SK-N-SH (cell line): ENCODE data around the gene KCNJ12. TPM values are rescaled to one million over a fixed set of nuclear protein-coding genes. Genes with fewer than 3 reads are reported as not detected.
"Not testable (repeated sequence)": the region's sequence is repeated elsewhere in the genome, so short reads cannot be mapped to it uniquely, and the experiment has no call there.

Experiments used
- CTCF ChIA-PET: fragments of 300-600, 350-600 bp; formaldehyde crosslinking; extraction: SDS; loops from one replicate; lab custom pipeline; 2021; lab: Yijun Ruan, JAX
- POLR2A ChIA-PET: fragments of 350-600 bp; sonication (Branson Sonifier 250); formaldehyde crosslinking; extraction: SDS; loops from one replicate; lab custom pipeline; 2020; ENCODE audit warnings: antibody characterized with exemption, inconsistent platforms; lab: Yijun Ruan, JAX
- DNase-seq: peaks from one replicate; pipeline ENCODE4 v3.0.0; 2012
- H2AFZ ChIP-seq: fragments of 200-600 bp; sonication (generic); 2 replicates; pipeline ENCODE4 v1.8.1; 2016; ENCODE audit warnings: antibody characterized with exemption, mild to moderate bottlenecking, low read depth
- H3F3A ChIP-seq: fragments of 200-600 bp; sonication (generic); replicated peaks from 2 replicates; pipeline ENCODE3; 2016; ENCODE audit warnings: antibody characterized with exemption, mild to moderate bottlenecking; ENCODE audit not compliant: insufficient read depth
- H3K27ac ChIP-seq, 2 experiments: fragments of 200-500 bp in 1 of 2; fragments of 200-600 bp in 1 of 2; sonication (Bioruptor generic) in 1 of 2; sonication (generic), shearing (Covaris generic) in 1 of 2; 2 replicates each; pipeline versions ENCODE4 v1.5.1 to v1.6.1; 2014 to 2016; ENCODE audit warnings: low read depth in 2 of 2, inconsistent platforms in 1 of 2, low read length in 1 of 2, mild to moderate bottlenecking in 1 of 2, mixed read lengths in 1 of 2
- H3K27me3 ChIP-seq: fragments of 200-600 bp; sonication (generic), shearing (Covaris generic); 2 replicates; pipeline ENCODE4 v1.6.1; 2016; ENCODE audit warnings: mixed run types; ENCODE audit not compliant: insufficient read depth
- H3K36me3 ChIP-seq, 2 experiments: fragments of 200-500 bp in 1 of 2; fragments of 200-600 bp in 1 of 2; sonication (Bioruptor generic) in 1 of 2; sonication (generic) in 1 of 2; replicated peaks in 1 of 2; 2 replicates each; pipeline versions ENCODE3 to v1.5.1; 2014 to 2016; ENCODE audit warnings: low read length in 1 of 2, mild to moderate bottlenecking in 1 of 2; ENCODE audit not compliant: insufficient read depth in 2 of 2, control insufficient read depth in 1 of 2
- H3K4me1 ChIP-seq, 2 experiments: fragments of 200-500 bp in 1 of 2; fragments of 200-600 bp in 1 of 2; sonication (Bioruptor generic) in 1 of 2; sonication (generic), shearing (Covaris generic) in 1 of 2; 2 replicates each; pipeline versions ENCODE4 v1.5.1 to v1.6.1; 2014 to 2016; ENCODE audit warnings: low read depth in 1 of 2, low read length in 1 of 2, mixed run types in 1 of 2; ENCODE audit not compliant: insufficient read depth in 2 of 2, control insufficient read depth in 1 of 2
- H3K4me2 ChIP-seq: fragments of 200-600 bp; sonication (generic), shearing (Covaris generic); 2 replicates; pipeline ENCODE4 v1.6.1; 2017; ENCODE audit warnings: mixed run types
- H3K4me3 ChIP-seq, 2 experiments: fragments of 200-500 bp in 1 of 2; fragments of 200-600 bp in 1 of 2; sonication (Bioruptor generic) in 1 of 2; sonication (generic), shearing (Covaris generic) in 1 of 2; 2 replicates each; pipeline versions ENCODE4 v1.5.1 to v1.8.1; 2014 to 2016; ENCODE audit warnings: low read depth in 2 of 2, inconsistent platforms in 1 of 2, low read length in 1 of 2, mild to moderate bottlenecking in 1 of 2, mixed read lengths in 1 of 2, moderate library complexity in 1 of 2
- H3K79me2 ChIP-seq: fragments of 200-600 bp; sonication (generic); 2 replicates; pipeline ENCODE4 v1.8.1; 2017; ENCODE audit warnings: mild to moderate bottlenecking; ENCODE audit not compliant: insufficient read depth
- H3K9ac ChIP-seq: fragments of 200-600 bp; sonication (generic); 2 replicates; pipeline ENCODE4 v1.6.1; 2017; ENCODE audit warnings: mixed run types
- H3K9me2 ChIP-seq: fragments of 200-600 bp; sonication (generic); 2 replicates; pipeline ENCODE4 v1.6.1; 2017; ENCODE audit warnings: mixed run types
- H3K9me3 ChIP-seq: fragments of 200-600 bp; sonication (generic); 2 replicates; pipeline ENCODE4 v1.6.1; 2017; ENCODE audit warnings: mixed run types, mild to moderate bottlenecking, moderate library complexity
- H4K20me1 ChIP-seq: fragments of 200-600 bp; sonication (generic); 2 replicates; pipeline ENCODE4 v1.6.1; 2017; ENCODE audit warnings: mild to moderate bottlenecking, mixed run types; ENCODE audit not compliant: insufficient read depth
- ELF1 ChIP-seq: IDR thresholded peaks from 2 replicates; pipeline ENCODE4 v1.4.0; 2012
- EP300 ChIP-seq, 2 experiments: IDR thresholded peaks; 2 replicates each; pipeline versions ENCODE4 v1.4.0 to v1.6.1; 2012; ENCODE audit warnings: borderline replicate concordance in 1 of 2, low read depth in 1 of 2, low read length in 1 of 2
- FOSL2 ChIP-seq: IDR thresholded peaks from 2 replicates; pipeline ENCODE4 v1.4.0; 2012; ENCODE audit warnings: low read depth, mild to moderate bottlenecking, moderate library complexity, borderline replicate concordance
- FOXM1 ChIP-seq: IDR thresholded peaks from 2 replicates; pipeline ENCODE4 v1.4.0; 2012; ENCODE audit warnings: low read depth, mild to moderate bottlenecking
- GABPA ChIP-seq: IDR thresholded peaks from 2 replicates; pipeline ENCODE4 v1.4.0; 2012; ENCODE audit warnings: low read depth, mild to moderate bottlenecking
- GATA2 ChIP-seq: sonication (generic); formaldehyde crosslinking; IDR thresholded peaks from 2 replicates; pipeline ENCODE4 v1.5.0; 2020; ENCODE audit warnings: mild to moderate bottlenecking, missing genetic modification reagents
- JUND ChIP-seq: IDR thresholded peaks from 2 replicates; pipeline ENCODE4 v1.4.0; 2012
- MEF2A ChIP-seq: IDR thresholded peaks from 2 replicates; pipeline ENCODE4 v1.4.0; 2012; ENCODE audit warnings: low read depth, borderline replicate concordance
- NFIC ChIP-seq: IDR thresholded peaks from 2 replicates; pipeline ENCODE4 v1.4.0; 2012; ENCODE audit warnings: borderline replicate concordance
- RAD21 ChIP-seq: IDR thresholded peaks from 2 replicates; pipeline ENCODE4 v1.6.1; 2012; ENCODE audit warnings: mild to moderate bottlenecking, low read length
- RCOR1 ChIP-seq: fragments of 150-350 bp; IDR thresholded peaks from 2 replicates; pipeline ENCODE4 v1.6.1; 2017; ENCODE audit warnings: antibody characterized with exemption, low read length
- RFX5 ChIP-seq: IDR thresholded peaks from 2 replicates; pipeline ENCODE4 v1.6.1; 2012; ENCODE audit warnings: mild to moderate bottlenecking, improper control_type of control experiment, low read length
- TEAD4 ChIP-seq: IDR thresholded peaks from 2 replicates; pipeline ENCODE4 v1.4.0; 2012; ENCODE audit warnings: mild to moderate bottlenecking, borderline replicate concordance; ENCODE audit not compliant: insufficient read depth
- YY1 ChIP-seq: IDR thresholded peaks from 2 replicates; pipeline ENCODE4 v1.4.0; 2012; ENCODE audit warnings: low read depth, mild to moderate bottlenecking
- WGBS: methylation state at CpG from one replicate; pipeline ENCODE4 v1.1.6; 2017; ENCODE audit warnings: low lambda C conversion rate; 5-methylcytosine and 5-hydroxymethylcytosine counted together
- polyA plus RNA-seq, 3 experiments: library from polyadenylated mRNA; depleted of rRNA; stranded (reverse); fragments of >200 nt; gene quantifications; 2 replicates each; pipeline ENCODE4 v1.2.3, GENCODE V29; 2012
- TF ChIP-seq, protein P1 (sequence below): IDR thresholded peaks from 2 replicates; pipeline ENCODE4 v1.4.0; 2012; ENCODE audit warnings: low read depth, borderline replicate concordance
- TF ChIP-seq, protein P2 (sequence below): fragments of 150-350 bp; IDR thresholded peaks from 2 replicates; pipeline ENCODE4 v1.6.1; 2016; ENCODE audit warnings: mild to moderate bottlenecking, low read depth, low read length
- TF ChIP-seq, protein P3 (sequence below): IDR thresholded peaks from 2 replicates; pipeline ENCODE4; 2012
- TF ChIP-seq, protein P4 (sequence below): fragments of 150-350 bp; IDR thresholded peaks from 2 replicates; pipeline ENCODE4 v1.6.1; 2017; ENCODE audit warnings: antibody characterized with exemption, low read length, low read depth, borderline replicate concordance
- TF ChIP-seq, protein P5 (sequence below): IDR thresholded peaks from 2 replicates; pipeline ENCODE4 v1.4.0; 2012; ENCODE audit warnings: low read depth

Gene KCNJ12
- polyA plus RNA-seq, 1 of the 3 experiments (the other 2 are of a cell fraction): 0.36 TPM

DNA sequence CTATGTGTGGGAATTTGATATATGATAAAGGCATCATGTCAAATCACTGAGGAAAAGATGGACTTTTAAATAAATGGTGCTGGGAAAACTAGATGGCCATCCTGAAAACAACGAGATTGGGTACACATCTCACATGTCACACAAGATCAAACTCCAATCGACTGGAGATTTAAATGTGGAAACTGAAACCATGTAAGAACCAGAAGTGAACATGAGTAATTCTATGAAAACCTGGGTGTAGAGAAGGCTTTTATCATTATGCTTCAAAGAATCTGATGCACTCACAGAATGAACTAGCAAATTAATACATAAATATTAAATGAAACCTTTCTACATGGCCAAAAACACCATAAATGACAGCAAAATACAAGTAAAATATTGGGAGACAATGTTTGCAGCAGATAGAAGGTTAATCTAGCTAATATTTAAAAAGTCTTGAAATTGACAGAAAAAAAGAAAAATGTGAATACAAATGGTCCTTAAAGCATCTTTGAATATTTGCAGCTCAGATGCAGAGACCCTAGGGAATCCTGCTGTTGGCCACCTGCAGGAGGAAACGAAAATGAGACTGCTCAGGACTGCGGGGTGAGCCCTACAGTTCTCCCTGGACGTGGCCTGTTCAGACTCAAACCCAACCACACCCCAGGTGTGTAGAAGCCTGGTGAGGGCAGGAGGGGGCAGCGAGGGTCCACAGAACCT is 62.3 kb downstream of the KCNJ12 start:
- H3K4me2 ChIP-seq, CTCF ChIA-PET, H3K79me2 ChIP-seq, DNase-seq, H4K20me1 ChIP-seq, H3K4me1 ChIP-seq, H3K9me3 ChIP-seq, H3K27me3 ChIP-seq, H3K4me3 ChIP-seq, H3F3A ChIP-seq, H2AFZ ChIP-seq, H3K9me2 ChIP-seq, H3K9ac ChIP-seq, POLR2A ChIA-PET, H3K36me3 ChIP-seq, H3K27ac ChIP-seq: not testable (repeated sequence)
- 32% methylated on average over 2 of the region's 6 CpGs for WGBS

DNA sequence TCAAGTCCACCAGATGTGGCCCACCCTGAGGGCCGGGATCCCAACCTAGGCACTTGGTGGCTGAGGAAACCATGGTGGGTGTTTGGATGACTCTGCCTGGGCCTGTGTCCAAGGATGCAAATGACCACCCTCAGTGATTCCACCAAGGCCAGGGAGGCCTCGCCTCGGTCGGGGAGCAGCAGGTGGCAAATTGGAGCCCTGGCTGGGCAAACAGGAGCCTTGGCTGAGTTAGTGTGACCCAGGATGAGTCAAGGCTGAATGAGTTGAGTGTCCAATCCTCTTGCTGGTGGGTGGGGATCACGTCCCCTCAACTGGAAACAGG is 62.8 kb downstream of the KCNJ12 start:
- H3K9me2 ChIP-seq, H3F3A ChIP-seq, POLR2A ChIA-PET, H3K9ac ChIP-seq, DNase-seq, H3K36me3 ChIP-seq, H3K27me3 ChIP-seq, H3K27ac ChIP-seq, H3K4me1 ChIP-seq, H3K4me3 ChIP-seq, H4K20me1 ChIP-seq, H3K9me3 ChIP-seq, H3K4me2 ChIP-seq, CTCF ChIA-PET, H3K79me2 ChIP-seq, H2AFZ ChIP-seq: not testable (repeated sequence)
- WGBS: 37% methylated on average over 3 of the region's 5 CpGs

DNA sequence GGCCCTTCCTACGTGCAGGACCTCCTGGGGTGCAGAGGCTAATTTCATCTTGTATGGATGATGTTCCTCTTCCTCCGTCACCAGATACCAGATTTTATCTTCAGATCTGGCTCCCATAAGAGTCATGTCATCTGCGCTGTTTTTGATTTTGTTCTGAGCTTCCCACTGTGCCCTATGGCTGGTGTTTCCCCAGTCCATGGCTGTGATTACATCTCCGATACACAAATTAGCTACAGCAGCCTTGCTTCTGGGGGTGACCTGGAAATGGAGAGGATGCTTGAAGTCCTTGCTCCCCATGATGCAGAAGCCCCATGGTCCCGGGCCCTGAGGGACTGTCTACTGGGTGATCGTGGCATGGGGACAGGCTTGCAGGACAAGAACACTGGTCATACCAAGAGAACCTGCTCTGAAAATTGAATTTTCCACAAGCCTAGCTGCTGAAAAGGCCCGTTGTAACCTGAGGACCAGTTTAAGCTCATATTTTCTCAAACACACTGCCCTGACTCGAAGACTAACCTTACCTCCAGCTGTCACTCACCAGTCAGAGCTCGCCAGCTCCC is 69.0 kb downstream of the KCNJ12 start:
- Histone ChIP-seq H3K27ac (no peak overlapping the region), H3K27me3 (no peaks in the 10 kb centered on the region; the same call in 1 of the 2 replicates), H2AFZ (no peak overlapping the region), H3F3A (no peaks in the 10 kb centered on the region), H3K9ac (no peak overlapping the region), H4K20me1 (no peaks in the 10 kb centered on the region), H3K4me1 (peaks cover 0 to 3% of the 10 kb centered on the region in 2 experiments; a peak in 1 of 4 replicates), H3K79me2 (no peaks in the 10 kb centered on the region), H3K9me2 (no peaks in the 10 kb centered on the region), H3K36me3 (no peaks in the 10 kb centered on the region), H3K4me3 (no peak overlapping the region), H3K9me3 (no peaks in the 10 kb centered on the region), H3K4me2 (no peak overlapping the region)
- DNase-seq: no peak
- ChIA-PET CTCF (interaction anchor here (0.8 to 1.4 kb wide), 3 partner anchors 68 to 326 kb away, joined by 3 to 8 read pairs (median 3); no protein-coding TSS in a partner anchor), POLR2A (no interaction called here)
- 34% methylated on average over 9 of the region's 9 CpGs for WGBS
- no peak for TF ChIP-seq RAD21
- no peak for TF ChIP-seq ELF1
- TF ChIP-seq MEF2A: no peak
- TF ChIP-seq TEAD4: no peak
- TF ChIP-seq, protein P1, sequence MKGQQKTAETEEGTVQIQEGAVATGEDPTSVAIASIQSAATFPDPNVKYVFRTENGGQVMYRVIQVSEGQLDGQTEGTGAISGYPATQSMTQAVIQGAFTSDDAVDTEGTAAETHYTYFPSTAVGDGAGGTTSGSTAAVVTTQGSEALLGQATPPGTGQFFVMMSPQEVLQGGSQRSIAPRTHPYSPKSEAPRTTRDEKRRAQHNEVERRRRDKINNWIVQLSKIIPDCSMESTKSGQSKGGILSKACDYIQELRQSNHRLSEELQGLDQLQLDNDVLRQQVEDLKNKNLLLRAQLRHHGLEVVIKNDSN: no peak
- peak; percentile 76 for TF ChIP-seq GATA2 (CRISPR knock-in tag)
- no peak for TF ChIP-seq RFX5
- no peak for TF ChIP-seq FOSL2
- TF ChIP-seq, protein P2, sequence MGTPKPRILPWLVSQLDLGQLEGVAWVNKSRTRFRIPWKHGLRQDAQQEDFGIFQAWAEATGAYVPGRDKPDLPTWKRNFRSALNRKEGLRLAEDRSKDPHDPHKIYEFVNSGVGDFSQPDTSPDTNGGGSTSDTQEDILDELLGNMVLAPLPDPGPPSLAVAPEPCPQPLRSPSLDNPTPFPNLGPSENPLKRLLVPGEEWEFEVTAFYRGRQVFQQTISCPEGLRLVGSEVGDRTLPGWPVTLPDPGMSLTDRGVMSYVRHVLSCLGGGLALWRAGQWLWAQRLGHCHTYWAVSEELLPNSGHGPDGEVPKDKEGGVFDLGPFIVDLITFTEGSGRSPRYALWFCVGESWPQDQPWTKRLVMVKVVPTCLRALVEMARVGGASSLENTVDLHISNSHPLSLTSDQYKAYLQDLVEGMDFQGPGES: no peak
- TF ChIP-seq YY1: no peak
- TF ChIP-seq, protein P3, sequence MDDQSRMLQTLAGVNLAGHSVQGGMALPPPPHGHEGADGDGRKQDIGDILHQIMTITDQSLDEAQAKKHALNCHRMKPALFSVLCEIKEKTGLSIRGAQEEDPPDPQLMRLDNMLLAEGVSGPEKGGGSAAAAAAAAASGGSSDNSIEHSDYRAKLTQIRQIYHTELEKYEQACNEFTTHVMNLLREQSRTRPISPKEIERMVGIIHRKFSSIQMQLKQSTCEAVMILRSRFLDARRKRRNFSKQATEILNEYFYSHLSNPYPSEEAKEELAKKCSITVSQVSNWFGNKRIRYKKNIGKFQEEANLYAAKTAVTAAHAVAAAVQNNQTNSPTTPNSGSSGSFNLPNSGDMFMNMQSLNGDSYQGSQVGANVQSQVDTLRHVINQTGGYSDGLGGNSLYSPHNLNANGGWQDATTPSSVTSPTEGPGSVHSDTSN: no peak
- TF ChIP-seq, protein P4, sequence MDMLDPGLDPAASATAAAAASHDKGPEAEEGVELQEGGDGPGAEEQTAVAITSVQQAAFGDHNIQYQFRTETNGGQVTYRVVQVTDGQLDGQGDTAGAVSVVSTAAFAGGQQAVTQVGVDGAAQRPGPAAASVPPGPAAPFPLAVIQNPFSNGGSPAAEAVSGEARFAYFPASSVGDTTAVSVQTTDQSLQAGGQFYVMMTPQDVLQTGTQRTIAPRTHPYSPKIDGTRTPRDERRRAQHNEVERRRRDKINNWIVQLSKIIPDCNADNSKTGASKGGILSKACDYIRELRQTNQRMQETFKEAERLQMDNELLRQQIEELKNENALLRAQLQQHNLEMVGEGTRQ: no peak
- no peak for TF ChIP-seq GABPA
- TF ChIP-seq FOXM1: no peak
- 0 out of 2 replicates have a peak, but pooled peaks have one; percentile 26 for TF ChIP-seq RCOR1
- TF ChIP-seq, protein P5, sequence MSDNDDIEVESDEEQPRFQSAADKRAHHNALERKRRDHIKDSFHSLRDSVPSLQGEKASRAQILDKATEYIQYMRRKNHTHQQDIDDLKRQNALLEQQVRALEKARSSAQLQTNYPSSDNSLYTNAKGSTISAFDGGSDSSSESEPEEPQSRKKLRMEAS: no peak
- TF ChIP-seq EP300 (IDR thresholded peaks at IDR 0.05; ENCODE audit: borderline replicate concordance in 1 of 2, low read depth in 1 of 2, low read length in 1 of 2): peak in 1 of 2 experiments; percentile 23; a peak in 1 of 4 replicates
- TF ChIP-seq JUND: no peak
- no peak for TF ChIP-seq NFIC
